ENCODE results near the gene GRAMD4. TPM values are rescaled to one million over a fixed set of nuclear protein-coding genes. Genes with fewer than 3 reads are reported as not detected.

The GRAMD4 gene
- total RNA-seq, 1 donor from 2014 or later = 16.8 TPM

- Histone ChIP-seq H3K4me3 (ENCODE audit: low read depth, low read length) (no peak overlapping the region), H3K36me3 (ENCODE audit: control insufficient read depth, insufficient read depth, low read length) (peaks cover 23% of the 10 kb centered on the region), H3K27me3 (ENCODE audit: control insufficient read depth, insufficient read depth, low read length) (no peaks in the 10 kb centered on the region)
- FAIRE-seq (no peak), DNase-seq (ENCODE audit: low read depth) (no peak)
- TF ChIP-seq CTCF (IDR thresholded peaks at IDR 0.05; ENCODE audit: insufficient read depth, low read length, severe bottlenecking) = no peak
Measured at GRCh38 chr22:46694416-46695170, 74.4 kb downstream of the GRAMD4 start.

- peaks cover 21% of the 10 kb centered on the region for H3K36me3 ChIP-seq (ENCODE audit: control insufficient read depth, insufficient read depth, low read length)
- H3K27me3 ChIP-seq (ENCODE audit: control insufficient read depth, insufficient read depth, low read length) = no peaks in the 10 kb centered on the region
- no peak for TF ChIP-seq CTCF (IDR thresholded peaks at IDR 0.05; ENCODE audit: insufficient read depth, low read length, severe bottlenecking)
- FAIRE-seq (no peak), DNase-seq (ENCODE audit: low read depth) (no peak)
- H3K4me3 ChIP-seq (ENCODE audit: low read depth, low read length) = no peak overlapping the region
Measured at GRCh38 chr22:46695346-46696228, 75.4 kb downstream of the GRAMD4 start.

- DNase-seq (ENCODE audit: low read depth) (no peak), FAIRE-seq (no peak)
- TF ChIP-seq CTCF (IDR thresholded peaks at IDR 0.05; ENCODE audit: insufficient read depth, low read length, severe bottlenecking) = no peak
- Histone ChIP-seq H3K36me3 (ENCODE audit: control insufficient read depth, insufficient read depth, low read length) (peaks cover 21% of the 10 kb centered on the region), H3K27me3 (ENCODE audit: control insufficient read depth, insufficient read depth, low read length) (no peaks in the 10 kb centered on the region), H3K4me3 (ENCODE audit: low read depth, low read length) (no peak overlapping the region)
Measured at GRCh38 chr22:46696229-46696518, 76.0 kb downstream of the GRAMD4 start.

GRCh38 chr22:46696614-46697013 lies 76.4 kb downstream of the GRAMD4 start:
- FAIRE-seq (no peak), DNase-seq (ENCODE audit: low read depth) (no peak)
- TF ChIP-seq CTCF (IDR thresholded peaks at IDR 0.05; ENCODE audit: insufficient read depth, low read length, severe bottlenecking) = no peak
- Histone ChIP-seq H3K4me3 (ENCODE audit: low read depth, low read length) (no peak overlapping the region), H3K27me3 (ENCODE audit: control insufficient read depth, insufficient read depth, low read length) (no peaks in the 10 kb centered on the region), H3K36me3 (ENCODE audit: control insufficient read depth, insufficient read depth, low read length) (peaks cover 24% of the 10 kb centered on the region)

- no peak overlapping the region for H3K4me3 ChIP-seq (ENCODE audit: low read depth, low read length)
- peaks cover 22% of the 10 kb centered on the region for H3K36me3 ChIP-seq (ENCODE audit: control insufficient read depth, insufficient read depth, low read length)
- DNase-seq (ENCODE audit: low read depth) = no peak
- TF ChIP-seq CTCF (IDR thresholded peaks at IDR 0.05; ENCODE audit: insufficient read depth, low read length, severe bottlenecking) = no peak
- no peaks in the 10 kb centered on the region for H3K27me3 ChIP-seq (ENCODE audit: control insufficient read depth, insufficient read depth, low read length)
- no peak for FAIRE-seq
Measured at GRCh38 chr22:46697811-46698515, 77.8 kb downstream of the GRAMD4 start.

Measured in bronchial epithelial cell (primary cell).